ENCODE data around the gene L3MBTL3. TPM values are rescaled to one million over a fixed set of nuclear protein-coding genes. Genes with fewer than 3 reads are reported as not detected.

Gene L3MBTL3
- total RNA-seq, 2 donors from 2014 or later: 11.8 to 13.3 TPM

GRCh38 chr6:130119211-130119610 is 100.8 kb downstream of the L3MBTL3 start:
- H3K36me3 ChIP-seq: no peaks in the 10 kb centered on the region
- H3K9me3 ChIP-seq: no peaks in the 10 kb centered on the region
- ATAC-seq (ENCODE audit: insufficient number of reproducible peaks, low FRiP score, low read depth) (no peak), DNase-seq (ENCODE audit: low spot score) (no peak)
- H3K27ac ChIP-seq: no peak overlapping the region
- no peaks in the 10 kb centered on the region for H3K27me3 ChIP-seq (replicated peaks; ENCODE audit: insufficient read depth)
- H3K4me1 ChIP-seq (ENCODE audit: control insufficient read depth in 1 of 2, low read depth in 2 of 2): no peaks in the 10 kb centered on the region
- no peak for TF ChIP-seq CTCF (IDR thresholded peaks at IDR 0.05)
- no peak overlapping the region for H3K4me3 ChIP-seq

- ATAC-seq (ENCODE audit: insufficient number of reproducible peaks, low FRiP score, low read depth) (no peak), DNase-seq (ENCODE audit: low spot score) (no peak)
- Histone ChIP-seq H3K4me1 (ENCODE audit: control insufficient read depth in 1 of 2, low read depth in 2 of 2) (no peaks in the 10 kb centered on the region), H3K27me3 (replicated peaks; ENCODE audit: insufficient read depth) (no peaks in the 10 kb centered on the region), H3K4me3 (no peak overlapping the region), H3K36me3 (no peaks in the 10 kb centered on the region), H3K27ac (no peak overlapping the region), H3K9me3 (no peaks in the 10 kb centered on the region)
- TF ChIP-seq CTCF (IDR thresholded peaks at IDR 0.05): no peak
Measured at GRCh38 chr6:130120731-130121130, 102.3 kb downstream of the L3MBTL3 start.

GRCh38 chr6:130122243-130122642 is 103.9 kb downstream of the L3MBTL3 start:
- DNase-seq (ENCODE audit: low spot score) (no peak), ATAC-seq (ENCODE audit: insufficient number of reproducible peaks, low FRiP score, low read depth) (no peak)
- Histone ChIP-seq H3K4me3 (no peak overlapping the region), H3K27ac (no peak overlapping the region), H3K9me3 (no peaks in the 10 kb centered on the region), H3K27me3 (replicated peaks; ENCODE audit: insufficient read depth) (no peaks in the 10 kb centered on the region), H3K4me1 (ENCODE audit: control insufficient read depth in 1 of 2, low read depth in 2 of 2) (no peaks in the 10 kb centered on the region), H3K36me3 (no peaks in the 10 kb centered on the region)
- TF ChIP-seq CTCF (IDR thresholded peaks at IDR 0.05): no peak

- H3K4me1 ChIP-seq (ENCODE audit: control insufficient read depth in 1 of 2, low read depth in 2 of 2): no peaks in the 10 kb centered on the region
Measured at GRCh38 chr6:130127195-130127594, 108.8 kb downstream of the L3MBTL3 start.

GRCh38 chr6:130128326-130128725 is 109.9 kb downstream of the L3MBTL3 start:
- no peak for TF ChIP-seq CTCF (IDR thresholded peaks at IDR 0.05)
- DNase-seq (ENCODE audit: low spot score): no peak
- no peak overlapping the region for H3K4me3 ChIP-seq
- no peaks in the 10 kb centered on the region for H3K9me3 ChIP-seq
- ATAC-seq (ENCODE audit: insufficient number of reproducible peaks, low FRiP score, low read depth): no peak
- peaks cover 2% of the 10 kb centered on the region for H3K36me3 ChIP-seq
- H3K4me1 ChIP-seq (ENCODE audit: control insufficient read depth in 1 of 2, low read depth in 2 of 2): no peaks in the 10 kb centered on the region
- no peaks in the 10 kb centered on the region for H3K27me3 ChIP-seq (replicated peaks; ENCODE audit: insufficient read depth)
- H3K27ac ChIP-seq: no peak overlapping the region

More at GRCh38 chr6:130127195-130127594, 108.8 kb downstream of the L3MBTL3 start:
- Histone ChIP-seq H3K4me3 (no peak overlapping the region), H3K36me3 (no peaks in the 10 kb centered on the region), H3K9me3 (no peaks in the 10 kb centered on the region), H3K27me3 (replicated peaks; ENCODE audit: insufficient read depth) (no peaks in the 10 kb centered on the region), H3K27ac (no peak overlapping the region)
- no peak for ATAC-seq (ENCODE audit: insufficient number of reproducible peaks, low FRiP score, low read depth)
- no peak for TF ChIP-seq CTCF (IDR thresholded peaks at IDR 0.05)
- no peak for DNase-seq (ENCODE audit: low spot score)
